Nucleus accumbens (tissue), 56 donors: ENCODE measurements around the gene LEO1.

Experiments used
- DNase-seq, 56 donors: peaks; one replicate each; lab custom pipeline; 2025; lab: John Stamatoyannopoulos, UW

The LEO1 gene

DNA sequence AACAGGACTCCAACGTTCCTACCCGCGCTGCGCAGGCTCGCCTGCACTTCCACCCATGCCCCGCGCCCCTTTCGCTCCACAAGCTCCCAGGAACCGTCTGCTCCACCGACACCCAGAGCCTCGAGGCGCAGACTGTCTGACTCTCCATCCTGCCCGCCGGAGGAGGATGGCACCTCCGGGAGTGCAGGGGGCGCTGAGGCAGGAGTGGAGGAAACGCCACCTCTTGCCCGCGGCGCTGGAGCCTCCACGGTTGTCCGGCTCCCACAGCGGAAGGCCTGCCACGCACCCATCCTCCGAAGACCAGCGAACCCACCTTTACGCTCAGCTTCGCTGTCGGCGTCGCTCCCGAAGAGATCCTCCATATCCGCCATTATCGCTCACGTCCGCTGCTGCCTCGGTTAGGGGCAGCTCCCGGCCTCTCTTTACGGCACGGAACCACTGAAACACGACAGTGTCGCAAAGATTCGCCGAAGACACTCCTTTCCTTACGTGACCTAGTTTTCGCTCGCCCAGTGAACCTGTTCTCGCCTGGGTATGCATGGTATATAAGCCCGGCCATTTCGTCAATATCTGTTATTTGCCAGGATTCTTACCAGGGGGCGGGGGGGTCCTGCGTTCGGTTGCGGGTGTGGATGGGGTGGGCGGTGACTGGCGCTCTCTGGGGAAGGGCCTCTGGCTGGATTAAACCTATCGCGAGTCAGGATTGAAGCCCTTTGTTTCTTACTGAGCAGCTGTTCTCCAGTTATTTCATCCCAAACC is at the start of gene LEO1:
Gene LEO1 (minus strand): TSS at position 404 of the 759 bp plus-strand sequence. CDS start 33 bp downstream, at position 371.
- peak; percentile 18 to 95 (median 86) for DNase-seq

GRCh38 chr15:52021128-52021671 is 49.6 kb upstream of the LEO1 start:
- peak in 26 of 56 donors; percentile 2 to 69 (median 15) for DNase-seq

DNA sequence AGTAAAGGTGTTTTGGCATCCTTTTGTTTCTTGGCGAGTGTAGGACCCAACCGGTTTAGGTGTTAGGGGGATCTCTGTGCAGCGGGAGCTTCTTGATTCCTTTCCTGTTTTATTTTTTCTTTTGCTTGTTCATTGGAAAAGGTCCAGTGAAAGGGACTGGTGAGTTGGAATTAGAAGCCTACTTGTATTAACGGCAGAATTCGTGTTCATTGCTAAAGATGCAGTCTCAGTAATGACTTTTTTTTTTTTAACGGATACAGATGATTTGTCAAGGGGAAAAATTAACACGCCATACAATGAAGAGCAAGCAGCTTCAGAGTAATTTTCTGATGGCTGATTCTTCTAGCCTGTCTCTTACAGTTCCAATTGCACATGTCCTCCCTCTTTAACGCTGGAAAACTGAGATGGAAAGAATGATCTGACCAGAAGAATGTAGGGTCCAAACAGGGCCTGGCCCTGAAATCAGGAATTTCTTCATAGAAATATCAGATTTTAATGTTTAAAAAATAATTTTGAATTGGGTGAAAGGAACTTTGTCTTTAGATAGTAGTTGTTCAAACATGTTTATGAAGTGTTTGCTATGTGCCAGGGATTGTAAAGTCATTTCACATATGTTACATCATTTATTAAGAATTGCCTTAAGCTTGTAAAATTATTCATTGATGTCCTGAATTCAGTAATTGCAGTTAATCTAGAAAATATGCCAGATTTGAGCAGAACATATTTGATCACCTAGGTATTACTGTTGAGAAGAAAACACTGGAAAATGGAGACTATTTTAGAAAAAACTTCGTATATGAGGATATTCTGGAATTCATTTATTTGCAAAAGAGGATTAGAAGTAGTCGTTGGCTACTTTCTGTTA is 48.9 kb upstream of the LEO1 start:
- DNase-seq, result peak in 1 of 56 donors; percentile 74

DNA sequence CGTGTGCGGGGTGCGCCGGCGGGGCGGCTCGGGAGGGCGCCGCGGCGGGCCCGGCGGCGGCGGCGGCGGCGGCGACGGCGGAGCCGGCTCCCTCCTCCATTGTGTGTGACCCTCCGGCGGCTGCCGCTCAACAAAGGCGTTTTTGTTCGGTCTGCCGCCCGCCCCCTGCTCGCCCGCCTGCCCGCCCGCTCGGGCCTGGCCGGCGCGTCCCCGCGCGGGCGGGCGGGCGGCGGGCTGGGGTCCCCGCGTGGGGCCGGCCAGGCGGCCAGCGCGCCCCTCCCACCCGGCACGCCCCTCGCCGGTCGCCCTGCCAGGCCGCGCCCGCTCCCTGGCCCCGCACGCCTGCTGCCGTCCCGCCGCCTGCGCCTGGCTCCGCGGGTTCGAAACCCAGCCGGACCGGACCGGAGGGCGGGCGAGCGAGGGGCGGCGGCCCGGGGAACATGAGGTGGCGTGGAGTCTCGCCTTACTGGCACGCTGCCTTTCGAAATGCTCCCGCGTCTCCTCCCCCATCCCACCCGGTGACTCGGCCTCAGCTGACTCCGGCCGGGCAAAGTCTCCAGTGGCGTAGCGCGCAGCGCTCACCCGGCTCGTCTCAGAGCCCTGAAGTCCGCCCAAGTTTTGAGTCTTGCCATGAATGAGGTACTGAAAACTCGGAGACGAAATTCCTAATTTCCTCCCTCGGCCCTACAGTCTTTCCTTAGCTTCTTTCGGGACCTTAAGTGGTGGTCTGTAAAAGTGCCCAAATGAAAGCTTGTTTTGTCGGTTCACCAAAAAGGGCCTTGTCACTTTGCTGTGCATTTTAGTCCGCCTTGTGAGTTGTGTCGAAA is 48.0 kb upstream of the LEO1 start:
- DNase-seq, result peak in 54 of 56 donors; percentile 29 to 94 (median 84)

DNA sequence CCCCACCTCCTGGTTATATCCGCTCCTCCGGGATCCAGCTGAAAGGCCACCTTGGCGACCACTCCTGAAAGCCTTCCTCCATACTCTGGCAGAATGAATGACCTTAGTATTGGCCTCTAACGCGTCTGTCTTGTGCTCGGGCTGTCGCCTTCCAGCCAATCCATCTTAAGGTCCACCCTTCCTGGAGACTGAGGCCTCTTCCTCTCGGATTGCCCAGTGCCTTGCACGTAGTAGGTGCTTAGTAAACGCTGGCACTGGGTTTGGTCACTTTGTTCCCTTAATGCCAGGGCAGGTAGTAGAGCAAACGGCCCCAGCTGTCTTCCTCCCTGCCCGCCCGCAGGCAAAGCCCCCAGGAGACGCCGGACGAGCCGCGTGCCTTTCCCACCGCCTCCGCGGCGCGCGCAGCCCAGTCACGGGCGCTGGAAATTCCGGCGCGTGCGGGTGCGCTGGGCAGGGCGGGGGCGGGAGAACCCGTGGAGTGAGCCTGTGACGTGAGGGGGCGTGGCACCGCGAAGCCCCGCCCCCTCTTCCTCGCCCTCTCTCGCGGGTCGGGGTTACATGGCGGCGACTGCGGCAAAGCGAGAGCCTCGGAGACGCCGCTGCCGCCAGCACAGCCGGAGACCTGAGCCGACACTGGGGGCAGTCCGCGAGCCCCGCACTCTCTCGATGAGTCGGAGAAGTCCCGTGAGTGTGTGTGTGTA is 47.3 kb upstream of the LEO1 start, which contains the start of gene MAPK6:
Gene MAPK6 (plus strand): TSS at position 527 of the 701 bp plus-strand sequence. CDS start 27,242 bp downstream, outside the sequence.
- peak; percentile 34 to 94 (median 87) for DNase-seq

- DNase-seq, result no peak
Measured at GRCh38 chr15:52018244-52018643, 46.7 kb upstream of the LEO1 start.

- DNase-seq, result no peak
Measured at GRCh38 chr15:52016316-52016715, 44.7 kb upstream of the LEO1 start.

DNA sequence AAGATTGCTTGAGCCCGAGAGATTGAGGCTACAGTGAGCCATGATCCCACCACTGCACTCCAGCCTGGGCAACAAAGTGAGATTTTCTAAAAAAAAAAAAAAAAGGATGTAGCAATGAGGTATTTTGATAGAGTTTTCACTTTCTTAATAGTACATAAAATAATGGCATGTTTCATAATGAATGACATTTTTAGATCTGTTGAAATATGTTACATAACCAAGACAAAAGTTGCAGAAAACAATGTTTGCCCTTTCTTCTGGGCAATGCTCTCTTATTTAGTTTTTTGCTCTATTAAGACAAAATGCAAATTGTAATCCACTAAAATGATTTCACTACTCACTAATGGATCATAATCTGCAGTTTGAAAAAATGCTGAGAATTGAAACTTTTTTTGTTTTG is 43.0 kb upstream of the LEO1 start:
- no peak for DNase-seq

GRCh38 chr15:52013151-52013791 is 41.7 kb upstream of the LEO1 start:
- no peak for DNase-seq

DNA sequence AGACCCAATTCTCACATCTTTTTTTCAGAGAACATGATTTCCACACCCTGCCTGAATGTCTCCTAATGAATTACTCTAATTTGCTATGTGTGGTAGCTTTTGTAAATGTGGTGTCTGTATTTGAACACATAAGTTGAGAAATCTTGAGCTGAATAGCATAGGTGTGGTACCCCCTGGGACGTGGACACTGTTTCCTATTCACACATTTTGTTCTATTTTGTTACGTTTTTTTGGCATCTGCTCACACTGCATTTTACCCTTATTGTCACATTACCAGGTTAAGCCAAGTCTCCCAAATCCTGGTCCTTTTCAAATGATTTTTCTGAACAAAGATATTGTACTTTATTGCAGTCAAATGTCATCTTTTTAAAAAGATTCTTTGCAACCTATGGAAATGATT is 40.6 kb upstream of the LEO1 start:
- DNase-seq, result no peak

GRCh38 chr15:52011711-52012144 is 40.1 kb upstream of the LEO1 start:
- peak in 23 of 56 donors; percentile 2 to 46 (median 13) for DNase-seq

GRCh38 chr15:52010633-52011595 is 39.3 kb upstream of the LEO1 start:
- peak in 3 of 56 donors; percentile 2 to 22 (median 4) for DNase-seq

GRCh38 chr15:52008698-52009434 is 37.3 kb upstream of the LEO1 start:
- no peak for DNase-seq

DNA sequence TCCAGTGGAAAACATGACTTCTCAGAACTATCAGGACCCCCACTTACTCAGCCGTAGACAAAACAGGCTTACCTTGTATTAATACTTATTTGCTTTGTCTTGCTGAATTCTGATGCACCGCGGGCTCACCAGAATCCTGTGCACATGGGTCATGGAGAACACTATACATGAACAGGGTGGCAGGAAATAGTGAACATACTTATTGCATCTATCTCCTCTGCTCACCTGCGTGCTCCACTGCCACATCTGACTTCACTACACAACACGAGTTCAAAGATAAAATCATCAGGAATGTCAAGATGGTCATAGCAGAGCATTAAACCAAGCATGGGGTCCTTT is 36.8 kb upstream of the LEO1 start:
- DNase-seq, result no peak

- DNase-seq, result no peak
Measured at GRCh38 chr15:52006702-52007340, 35.2 kb upstream of the LEO1 start.
